GM18519 (cell line): Measurements from ENCODE around the gene EDC3.

Experiments
- ATAC-seq: cut with Tn5 transposase; IDR thresholded peaks from one replicate; pipeline ENCODE4 v1.9.1; 2021; ENCODE audit warnings: mild to moderate bottlenecking, moderate library complexity; ENCODE audit not compliant: unreplicated experiment, low FRiP score

Gene EDC3

GRCh38 chr15:74589826-74590225 lies 106.0 kb downstream of the EDC3 start:
- ATAC-seq = no peak

GRCh38 chr15:74585857-74586256 lies 110.0 kb downstream of the EDC3 start:
- ATAC-seq = no peak

DNA sequence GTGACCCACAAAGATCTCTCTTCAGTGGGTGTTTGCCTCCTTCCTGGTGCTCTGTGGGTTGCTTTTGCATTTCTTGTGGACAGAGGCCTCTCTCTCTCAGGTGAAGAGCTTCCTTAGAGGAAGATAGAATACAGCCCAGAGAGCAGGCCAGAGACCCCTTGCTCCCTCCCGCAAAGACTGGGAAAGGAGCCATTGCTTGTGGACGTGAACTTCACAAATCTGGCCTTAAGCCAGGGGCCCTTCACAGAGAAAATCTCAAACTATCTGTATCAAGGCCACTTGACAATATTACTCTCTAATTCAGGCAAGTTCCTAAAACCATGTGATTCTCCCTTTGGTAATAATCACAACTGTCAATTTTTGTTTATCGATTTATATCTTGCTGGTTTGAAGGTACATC lies 110.6 kb downstream of the EDC3 start:
- ATAC-seq = no peak

DNA sequence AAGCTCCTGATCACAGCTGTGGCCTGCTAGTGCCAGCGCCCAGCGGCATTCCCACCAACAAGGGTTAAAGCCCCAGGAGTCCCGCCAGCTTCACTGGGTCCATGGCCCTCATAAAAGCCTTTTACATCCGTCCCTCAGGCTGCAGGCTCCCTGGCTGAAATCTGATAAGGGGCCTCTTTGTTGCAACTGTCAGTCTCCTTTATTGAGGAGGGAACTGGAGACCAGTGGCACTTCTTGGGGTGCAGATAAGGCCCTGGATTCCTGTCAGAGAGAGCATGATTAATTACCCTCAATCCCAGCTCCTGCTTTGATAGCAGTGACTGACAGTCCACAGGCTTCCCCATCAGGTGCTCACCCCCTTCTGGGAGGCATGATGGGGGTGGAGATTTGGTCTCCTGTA lies 111.0 kb downstream of the EDC3 start:
- no peak for ATAC-seq

DNA sequence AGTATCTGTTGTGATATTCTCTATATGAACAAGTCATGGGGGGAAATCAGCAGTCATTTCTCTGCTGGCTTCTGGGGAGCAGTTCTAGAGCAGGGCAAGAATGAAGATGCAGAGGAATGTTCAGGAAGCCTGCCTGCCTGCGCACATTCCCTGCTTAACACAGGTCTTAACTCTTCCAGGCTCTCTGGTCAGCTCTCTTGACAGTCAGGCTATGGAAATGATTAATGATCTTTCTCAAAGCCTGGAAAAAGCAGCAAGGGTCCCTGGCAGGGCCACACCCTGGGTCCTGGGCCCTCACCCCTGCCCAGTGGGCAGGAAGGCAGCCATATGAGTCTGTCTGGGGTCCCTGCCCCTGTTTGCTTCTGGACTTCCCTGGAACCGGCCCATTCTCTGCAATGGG lies 111.6 kb downstream of the EDC3 start:
- no peak for ATAC-seq
